GM06990 (cell line): ENCODE results near the gene PARP3.
"Not testable (repeated sequence)": the region's sequence is repeated elsewhere in the genome, so short reads cannot be mapped to it uniquely, and the experiment has no call there.

Source experiments
- DNase-seq: peaks from one replicate; pipeline ENCODE4 v3.0.0-alpha.2; 2011; ENCODE audit not compliant: insufficient read length; ENCODE audit errors: extremely low read depth
- H3K27me3 ChIP-seq: replicated peaks from 2 replicates; pipeline ENCODE4 v1.6.0; 2011; ENCODE audit warnings: low read length; ENCODE audit not compliant: control insufficient read depth, insufficient read depth
- H3K36me3 ChIP-seq: 2 replicates; pipeline ENCODE4 v1.5.1; 2011; ENCODE audit warnings: low read length; ENCODE audit not compliant: control insufficient read depth, insufficient read depth
- H3K4me3 ChIP-seq: replicated peaks from 2 replicates; pipeline ENCODE4 v1.5.1; 2011; ENCODE audit warnings: low read depth, mild to moderate bottlenecking, control low read depth, low read length
- TF ChIP-seq, protein P1 (sequence below): IDR thresholded peaks from 2 replicates; pipeline ENCODE4 v1.5.1; 2011; ENCODE audit warnings: low read length, control low read depth, mild to moderate bottlenecking, inconsistent platforms; ENCODE audit not compliant: insufficient read depth, poor library complexity, severe bottlenecking

The PARP3 gene

DNA sequence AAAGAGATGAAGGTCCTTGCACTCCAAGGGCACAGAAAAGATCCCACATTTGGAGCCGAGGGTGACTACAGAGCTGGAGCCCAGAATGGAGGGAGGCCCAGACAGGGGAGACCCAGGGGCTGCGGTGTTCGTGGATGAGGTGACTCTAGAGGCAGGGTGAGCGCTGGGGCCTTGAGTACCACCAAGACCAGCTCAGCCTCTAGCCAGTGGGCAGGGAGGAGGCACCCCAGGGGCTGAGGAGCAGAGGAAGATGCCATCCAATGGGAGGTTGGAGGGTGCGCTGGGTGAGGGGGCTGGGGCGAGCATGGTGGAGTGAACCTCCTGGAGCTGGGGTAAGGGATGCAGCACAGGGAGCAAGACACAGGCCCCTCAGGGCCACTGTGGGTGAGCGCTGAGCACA, 13.7 kb upstream of the PARP3 start:
- Histone ChIP-seq H3K27me3 (no peaks in the 10 kb centered on the region), H3K4me3 (no peak overlapping the region), H3K36me3 (peaks cover 8% of the 10 kb centered on the region)
- TF ChIP-seq, protein P1, sequence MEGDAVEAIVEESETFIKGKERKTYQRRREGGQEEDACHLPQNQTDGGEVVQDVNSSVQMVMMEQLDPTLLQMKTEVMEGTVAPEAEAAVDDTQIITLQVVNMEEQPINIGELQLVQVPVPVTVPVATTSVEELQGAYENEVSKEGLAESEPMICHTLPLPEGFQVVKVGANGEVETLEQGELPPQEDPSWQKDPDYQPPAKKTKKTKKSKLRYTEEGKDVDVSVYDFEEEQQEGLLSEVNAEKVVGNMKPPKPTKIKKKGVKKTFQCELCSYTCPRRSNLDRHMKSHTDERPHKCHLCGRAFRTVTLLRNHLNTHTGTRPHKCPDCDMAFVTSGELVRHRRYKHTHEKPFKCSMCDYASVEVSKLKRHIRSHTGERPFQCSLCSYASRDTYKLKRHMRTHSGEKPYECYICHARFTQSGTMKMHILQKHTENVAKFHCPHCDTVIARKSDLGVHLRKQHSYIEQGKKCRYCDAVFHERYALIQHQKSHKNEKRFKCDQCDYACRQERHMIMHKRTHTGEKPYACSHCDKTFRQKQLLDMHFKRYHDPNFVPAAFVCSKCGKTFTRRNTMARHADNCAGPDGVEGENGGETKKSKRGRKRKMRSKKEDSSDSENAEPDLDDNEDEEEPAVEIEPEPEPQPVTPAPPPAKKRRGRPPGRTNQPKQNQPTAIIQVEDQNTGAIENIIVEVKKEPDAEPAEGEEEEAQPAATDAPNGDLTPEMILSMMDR: no peak
- no peak for DNase-seq

DNA sequence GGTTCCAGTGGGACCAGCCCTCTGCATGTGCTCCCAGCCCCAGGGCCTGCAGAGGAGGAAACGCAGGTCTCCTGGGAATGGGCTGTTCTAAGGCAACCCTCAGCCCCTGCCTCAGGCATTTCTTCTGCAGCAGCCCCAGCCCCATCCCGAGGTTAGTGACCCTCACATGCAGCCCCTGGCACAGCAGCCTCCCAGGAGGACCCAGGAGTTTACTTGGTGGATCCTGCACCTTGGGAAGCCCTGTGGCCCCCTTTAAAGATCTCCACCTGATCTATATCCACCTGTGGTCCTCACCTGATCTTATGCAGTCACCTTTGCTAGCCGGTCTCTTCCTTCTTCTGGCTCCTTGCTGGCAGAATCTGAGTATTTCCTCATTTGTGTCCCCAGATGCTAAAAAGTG, 13.2 kb upstream of the PARP3 start:
- DNase-seq, H3K4me3 ChIP-seq, H3K27me3 ChIP-seq: not testable (repeated sequence)
- peaks cover 13% of the 10 kb centered on the region for H3K36me3 ChIP-seq

DNA sequence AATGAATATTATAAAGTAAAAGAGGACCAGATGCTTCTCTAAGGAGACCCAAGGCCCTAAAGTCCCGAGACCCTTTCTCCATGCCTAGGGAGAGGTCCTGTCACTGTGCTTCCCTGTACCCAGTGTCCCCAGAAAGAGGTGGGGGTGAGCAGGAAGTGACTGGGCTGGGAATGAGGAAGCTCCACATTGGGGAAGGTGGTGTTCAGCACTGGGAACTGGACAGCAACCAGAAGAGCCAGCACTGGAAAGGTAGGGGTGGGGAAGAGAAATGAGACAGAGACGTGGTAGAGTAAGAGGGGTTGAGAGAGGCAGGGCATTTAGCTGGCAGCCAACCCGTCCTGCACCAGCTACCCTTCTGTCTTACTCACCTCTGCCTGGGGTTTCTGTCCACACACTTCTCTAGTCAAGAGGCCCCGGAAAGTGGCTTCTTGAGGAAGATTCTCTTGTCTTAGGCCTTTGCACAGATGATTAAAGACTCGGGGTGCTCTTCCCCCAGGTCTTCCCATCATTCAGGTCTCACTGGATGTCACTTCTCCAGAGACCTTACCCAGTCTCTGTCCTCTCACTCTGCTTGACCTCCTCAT, 12.7 kb upstream of the PARP3 start:
- no peak for DNase-seq
- Histone ChIP-seq H3K4me3 (no peak overlapping the region), H3K36me3 (peaks cover 17% of the 10 kb centered on the region), H3K27me3 (no peaks in the 10 kb centered on the region)
- TF ChIP-seq, protein P1: no peak

DNA sequence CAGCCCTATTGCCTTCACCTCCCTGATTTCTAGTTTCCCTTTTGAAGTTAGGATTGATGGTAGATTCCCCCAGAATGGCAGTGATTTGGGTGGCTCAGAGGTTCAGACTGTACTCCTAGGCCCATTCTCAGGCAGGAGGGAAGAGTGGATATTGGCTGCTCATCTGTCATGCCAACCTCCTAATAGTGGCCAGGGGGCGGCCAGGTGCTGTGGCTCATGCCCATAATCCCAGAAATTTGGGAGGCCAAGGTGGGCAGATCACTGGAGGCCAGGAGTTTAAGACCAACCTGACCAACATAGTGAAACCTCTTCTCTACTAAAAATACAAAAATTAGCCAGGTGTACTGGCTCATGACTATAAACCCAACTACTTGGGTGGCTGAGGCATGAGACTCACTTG, 11.7 kb upstream of the PARP3 start:
- TF ChIP-seq, protein P1: no peak
- no peak for DNase-seq

DNA sequence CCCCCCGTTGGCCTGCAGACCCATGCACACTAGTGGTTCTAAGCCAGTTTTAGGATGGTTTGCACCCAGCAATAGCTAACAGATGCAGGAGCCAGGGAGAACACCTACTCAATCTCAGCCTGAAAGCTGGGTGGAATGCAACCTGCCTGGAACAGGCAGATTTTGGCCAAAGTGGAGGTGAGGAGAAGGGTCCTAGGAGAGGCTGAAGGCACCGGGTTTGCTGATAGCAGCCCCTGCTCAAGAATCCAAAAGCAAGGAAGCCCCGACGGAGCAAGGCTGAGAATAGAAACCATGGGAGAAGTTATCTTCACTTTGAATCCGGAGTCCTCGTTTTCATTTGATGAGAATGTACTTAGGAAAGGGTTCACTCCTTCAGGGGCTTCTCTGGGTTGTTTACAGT, 10.4 kb upstream of the PARP3 start:
- no peak for DNase-seq
- Histone ChIP-seq H3K27me3 (no peaks in the 10 kb centered on the region), H3K4me3 (no peak overlapping the region), H3K36me3 (peaks cover 29% of the 10 kb centered on the region)
- TF ChIP-seq, protein P1: no peak

More for the DNA sequence above, 11.7 kb upstream of the PARP3 start:
- H3K4me3 ChIP-seq: no peak overlapping the region
- H3K27me3 ChIP-seq: no peaks in the 10 kb centered on the region
- peaks cover 20% of the 10 kb centered on the region for H3K36me3 ChIP-seq

DNA sequence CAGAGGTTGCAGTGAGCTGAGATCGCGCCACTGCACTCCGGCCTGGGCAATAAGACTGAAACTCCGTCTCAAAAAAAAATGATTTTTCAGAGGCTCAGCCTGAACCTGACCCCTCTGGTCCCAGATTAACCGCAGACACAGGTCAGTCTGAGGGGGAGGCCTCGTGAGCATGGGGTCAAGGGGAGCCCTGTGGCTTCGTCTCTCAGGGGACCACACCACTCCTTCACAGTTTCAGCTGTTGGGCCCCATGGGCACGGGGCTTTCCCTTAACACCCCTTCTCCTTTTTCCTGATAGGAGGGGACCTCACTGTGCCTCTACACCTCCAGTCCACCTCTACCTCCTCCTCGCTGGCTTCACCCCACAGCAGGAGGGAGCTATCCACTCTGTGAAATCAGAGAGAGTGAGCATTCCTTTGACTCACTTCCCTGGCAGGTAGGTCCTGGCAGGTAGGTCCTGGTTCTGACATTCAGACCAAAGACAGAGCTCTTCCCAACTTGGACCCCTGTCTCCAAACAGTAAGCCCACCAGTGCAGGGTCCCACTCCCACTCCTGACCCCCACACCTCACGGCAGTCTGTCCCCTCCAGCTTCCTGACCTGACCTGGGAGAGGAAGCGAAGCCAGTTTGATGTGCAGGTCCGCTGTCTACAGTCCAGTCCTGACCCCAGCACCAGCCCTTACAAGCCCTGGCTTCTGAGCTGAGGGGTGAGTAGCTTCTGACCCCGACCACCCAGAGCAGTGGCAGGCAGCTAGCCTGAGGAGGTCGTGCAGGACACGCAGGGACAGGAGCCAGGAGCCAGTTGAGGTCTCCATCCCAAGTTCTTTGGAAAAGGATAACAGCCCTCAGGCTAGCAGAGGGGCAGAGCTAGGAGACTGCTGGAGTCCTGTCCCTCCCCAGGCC, 9.4 kb upstream of the PARP3 start:
- peaks cover 38% of the 10 kb centered on the region for H3K36me3 ChIP-seq

More for the DNA sequence above, 9.4 kb upstream of the PARP3 start:
- H3K27me3 ChIP-seq: no peaks in the 10 kb centered on the region
- no peak for DNase-seq
- no peak overlapping the region for H3K4me3 ChIP-seq
- TF ChIP-seq, protein P1: no peak
